ENCODE results near the gene CUBN.

CUBN gene

DNA sequence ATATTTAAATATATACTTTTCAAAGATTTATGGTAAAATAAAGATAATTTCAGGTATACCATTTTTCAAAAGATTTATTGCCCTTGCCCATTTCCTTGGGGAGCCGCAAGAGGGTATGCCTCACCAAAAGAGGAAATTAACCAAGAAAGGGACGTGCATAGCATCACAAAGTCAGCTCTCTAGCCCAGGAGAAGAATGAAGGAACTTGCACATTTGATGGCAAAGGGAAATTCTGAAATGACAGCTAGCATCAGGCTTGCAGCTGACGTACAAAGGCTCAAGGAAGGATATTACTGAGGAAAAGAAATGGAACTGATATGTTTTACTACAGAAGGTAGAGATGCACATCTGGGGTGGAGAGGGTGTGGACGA lies 218.8 kb downstream of the CUBN start:
- no peaks in the 10 kb centered on the region for H3K27me3 ChIP-seq (ENCODE audit: insufficient read depth, insufficient read length)
- H3K36me3 ChIP-seq (ENCODE audit: insufficient read depth, insufficient read length, low read length): no peaks in the 10 kb centered on the region
- no peak overlapping the region for H3K4me3 ChIP-seq (ENCODE audit: insufficient read length, low read depth)
- no peak overlapping the region for H3K9ac ChIP-seq (ENCODE audit: insufficient read length, low read depth)
- TF ChIP-seq SUZ12 (IDR thresholded peaks at IDR 0.05; ENCODE audit: extremely low read depth, insufficient read depth, insufficient read length): no peak
- no peak for TF ChIP-seq YY1 (IDR thresholded peaks at IDR 0.05; ENCODE audit: insufficient read depth, insufficient read length)
- no peak for TF ChIP-seq ZNF274 (IDR thresholded peaks at IDR 0.05; ENCODE audit: low read depth, low read length)
- no peaks in the 10 kb centered on the region for H3K4me1 ChIP-seq (ENCODE audit: insufficient read depth, insufficient read length)
- no peaks in the 10 kb centered on the region for H3K9me3 ChIP-seq (ENCODE audit: insufficient read depth, low read length)
- no peak for DNase-seq (ENCODE audit: low read depth, low spot score)

DNA sequence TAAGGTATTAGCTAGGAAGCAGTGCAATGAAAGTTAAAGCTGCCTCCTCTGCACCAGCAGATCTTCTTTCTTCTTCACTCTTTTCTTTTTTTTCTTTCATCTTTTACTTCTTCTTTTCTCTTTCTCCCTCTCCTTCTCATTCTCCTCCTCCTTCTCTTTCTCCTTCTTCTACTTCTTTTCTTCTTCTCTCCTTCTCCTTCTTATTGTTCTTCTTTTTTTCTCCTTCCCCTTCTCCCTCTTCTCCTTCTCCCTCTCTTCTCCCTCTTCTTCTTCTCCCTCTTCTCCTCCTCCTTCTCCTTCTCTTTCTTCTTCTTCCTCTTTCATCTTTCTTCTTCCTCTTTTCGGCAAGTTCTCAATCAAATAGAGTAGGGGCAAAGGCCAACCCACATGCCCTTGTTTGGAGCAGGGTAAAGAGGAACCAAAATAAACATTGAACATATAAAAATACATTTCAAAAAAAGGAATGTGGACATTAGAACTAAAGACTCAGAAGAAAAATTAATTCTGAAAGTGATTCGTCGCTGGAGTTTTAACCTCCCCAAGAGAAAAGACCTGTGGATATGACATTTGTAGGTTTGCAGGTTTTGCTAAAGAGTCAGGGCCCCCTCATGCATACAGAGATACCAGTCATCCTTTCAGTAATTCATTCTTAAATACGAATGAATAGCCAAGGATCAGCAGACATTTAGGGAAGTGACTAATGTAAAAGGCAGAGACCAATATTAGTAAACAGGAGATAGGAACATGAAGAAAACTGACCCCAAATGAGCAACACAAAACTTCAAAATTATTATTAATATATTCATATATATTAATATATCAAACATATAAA lies 219.4 kb downstream of the CUBN start:
- no peak for DNase-seq (ENCODE audit: low read depth, low spot score)
- no peaks in the 10 kb centered on the region for H3K9me3 ChIP-seq (ENCODE audit: insufficient read depth, low read length)
- no peaks in the 10 kb centered on the region for H3K36me3 ChIP-seq (ENCODE audit: insufficient read depth, insufficient read length, low read length)
- H3K4me1 ChIP-seq (ENCODE audit: insufficient read depth, insufficient read length): no peaks in the 10 kb centered on the region
- TF ChIP-seq YY1 (IDR thresholded peaks at IDR 0.05; ENCODE audit: insufficient read depth, insufficient read length) (no peak), ZNF274 (IDR thresholded peaks at IDR 0.05; ENCODE audit: low read depth, low read length) (no peak), SUZ12 (IDR thresholded peaks at IDR 0.05; ENCODE audit: extremely low read depth, insufficient read depth, insufficient read length) (no peak)
- no peaks in the 10 kb centered on the region for H3K27me3 ChIP-seq (ENCODE audit: insufficient read depth, insufficient read length)
- no peak overlapping the region for H3K4me3 ChIP-seq (ENCODE audit: insufficient read length, low read depth)
- H3K9ac ChIP-seq (ENCODE audit: insufficient read length, low read depth): no peak overlapping the region

DNA sequence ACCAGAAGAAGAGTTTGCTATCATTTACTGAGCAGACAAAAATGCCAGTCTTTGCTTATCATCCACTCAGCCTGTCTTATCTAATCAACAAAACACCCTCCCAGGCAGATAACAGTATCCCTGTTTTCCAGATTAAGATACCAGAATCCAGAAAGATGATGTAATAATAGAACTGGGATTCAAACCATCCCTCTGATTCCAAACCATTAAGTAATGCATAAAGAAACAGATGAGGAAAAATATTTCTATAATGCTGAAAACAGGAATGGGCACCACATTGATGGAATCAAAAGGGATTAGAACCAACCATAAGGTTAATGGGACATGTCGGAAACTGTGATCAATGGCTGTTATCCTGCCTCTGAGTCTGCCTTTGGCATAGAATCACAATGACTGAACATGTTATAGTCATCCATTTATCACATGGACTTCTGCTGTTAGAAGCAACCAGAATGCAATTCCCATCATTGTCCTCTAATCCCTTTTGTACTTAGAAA lies 220.3 kb downstream of the CUBN start:
- Histone ChIP-seq H3K4me1 (ENCODE audit: insufficient read depth, insufficient read length) (no peaks in the 10 kb centered on the region), H3K4me3 (ENCODE audit: insufficient read length, low read depth) (no peak overlapping the region), H3K9ac (ENCODE audit: insufficient read length, low read depth) (no peak overlapping the region), H3K36me3 (ENCODE audit: insufficient read depth, insufficient read length, low read length) (no peaks in the 10 kb centered on the region), H3K27me3 (ENCODE audit: insufficient read depth, insufficient read length) (no peaks in the 10 kb centered on the region), H3K9me3 (ENCODE audit: insufficient read depth, low read length) (no peaks in the 10 kb centered on the region)
- no peak for DNase-seq (ENCODE audit: low read depth, low spot score)
- TF ChIP-seq YY1 (IDR thresholded peaks at IDR 0.05; ENCODE audit: insufficient read depth, insufficient read length): no peak
- no peak for TF ChIP-seq ZNF274 (IDR thresholded peaks at IDR 0.05; ENCODE audit: low read depth, low read length)
- no peak for TF ChIP-seq SUZ12 (IDR thresholded peaks at IDR 0.05; ENCODE audit: extremely low read depth, insufficient read depth, insufficient read length)

DNA sequence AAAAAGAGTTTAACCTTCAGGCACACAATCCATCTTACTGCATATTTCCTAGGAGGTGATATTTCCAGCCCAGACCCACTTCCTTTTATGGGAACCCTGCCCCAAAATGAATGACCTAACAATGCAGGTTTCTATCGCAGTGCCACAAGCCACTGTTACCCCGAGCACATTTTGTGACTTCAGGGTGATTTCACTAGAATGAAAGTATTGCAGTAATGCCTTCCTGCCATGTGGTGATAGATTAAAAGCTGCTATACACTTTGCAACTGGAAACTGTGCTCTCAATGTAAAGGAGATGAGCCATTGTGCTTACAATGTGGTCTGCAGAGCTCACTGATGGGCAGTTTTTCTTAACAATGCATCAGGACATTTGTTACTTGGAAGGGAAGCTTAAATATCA lies 221.9 kb downstream of the CUBN start:
- Histone ChIP-seq H3K4me3 (ENCODE audit: insufficient read length, low read depth) (no peak overlapping the region), H3K4me1 (ENCODE audit: insufficient read depth, insufficient read length) (no peaks in the 10 kb centered on the region), H3K27me3 (ENCODE audit: insufficient read depth, insufficient read length) (no peaks in the 10 kb centered on the region), H3K9me3 (ENCODE audit: insufficient read depth, low read length) (peaks cover 6% of the 10 kb centered on the region; the same call in 1 of the 2 replicates), H3K36me3 (ENCODE audit: insufficient read depth, insufficient read length, low read length) (no peaks in the 10 kb centered on the region), H3K9ac (ENCODE audit: insufficient read length, low read depth) (no peak overlapping the region)
- no peak for DNase-seq (ENCODE audit: low read depth, low spot score)
- no peak for TF ChIP-seq YY1 (IDR thresholded peaks at IDR 0.05; ENCODE audit: insufficient read depth, insufficient read length)

DNA sequence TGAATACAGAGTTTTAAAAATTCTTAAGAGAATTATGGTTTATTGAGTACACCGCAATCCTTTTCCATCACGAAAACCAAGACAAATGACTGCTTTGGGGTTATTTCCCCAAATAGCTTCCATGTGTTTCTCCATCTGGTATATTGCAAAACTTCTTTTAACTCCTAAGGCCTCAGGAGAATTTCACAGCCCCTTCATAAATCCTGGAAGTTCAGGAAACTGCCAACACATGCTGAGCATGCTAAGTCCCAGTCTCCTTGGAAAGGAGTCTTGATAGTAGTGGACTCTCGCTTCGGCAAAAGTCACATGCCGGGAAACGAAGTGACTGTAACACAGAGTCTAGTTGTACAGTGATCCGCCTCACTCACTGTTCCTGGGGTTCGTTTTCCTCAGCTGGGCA lies 224.3 kb downstream of the CUBN start:
- no peaks in the 10 kb centered on the region for H3K27me3 ChIP-seq (ENCODE audit: insufficient read depth, insufficient read length)
- no peak for DNase-seq (ENCODE audit: low read depth, low spot score)
- no peak overlapping the region for H3K9ac ChIP-seq (ENCODE audit: insufficient read length, low read depth)
- TF ChIP-seq YY1 (IDR thresholded peaks at IDR 0.05; ENCODE audit: insufficient read depth, insufficient read length): no peak
- no peaks in the 10 kb centered on the region for H3K4me1 ChIP-seq (ENCODE audit: insufficient read depth, insufficient read length)
- no peak overlapping the region for H3K4me3 ChIP-seq (ENCODE audit: insufficient read length, low read depth)
- H3K36me3 ChIP-seq (ENCODE audit: insufficient read depth, insufficient read length, low read length): no peaks in the 10 kb centered on the region
- H3K9me3 ChIP-seq (ENCODE audit: insufficient read depth, low read length): peaks cover 8% of the 10 kb centered on the region; the same call in 1 of the 2 replicates

DNA sequence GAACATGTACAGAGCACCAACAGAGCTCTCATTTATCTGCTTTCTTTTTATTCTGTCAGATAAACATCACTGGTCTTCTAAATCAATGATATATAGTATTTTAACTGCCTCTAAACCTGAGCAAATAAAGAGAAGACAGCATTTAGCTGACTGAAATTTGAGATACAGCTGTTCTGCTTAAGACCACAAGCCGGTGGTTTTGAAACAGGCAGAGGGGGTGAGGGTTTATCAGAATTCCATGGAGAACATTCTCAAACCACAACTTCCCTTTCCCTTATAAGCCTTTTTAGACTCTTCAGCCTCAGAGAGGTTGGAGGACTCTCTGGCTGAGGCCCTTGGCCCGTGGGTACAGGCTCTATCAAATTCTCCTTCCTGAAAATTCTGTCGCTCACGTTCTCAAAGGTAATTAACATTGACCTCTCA lies 225.0 kb downstream of the CUBN start:
- peaks cover 12% of the 10 kb centered on the region; the same call in 1 of the 2 replicates for H3K9me3 ChIP-seq (ENCODE audit: insufficient read depth, low read length)

DNA sequence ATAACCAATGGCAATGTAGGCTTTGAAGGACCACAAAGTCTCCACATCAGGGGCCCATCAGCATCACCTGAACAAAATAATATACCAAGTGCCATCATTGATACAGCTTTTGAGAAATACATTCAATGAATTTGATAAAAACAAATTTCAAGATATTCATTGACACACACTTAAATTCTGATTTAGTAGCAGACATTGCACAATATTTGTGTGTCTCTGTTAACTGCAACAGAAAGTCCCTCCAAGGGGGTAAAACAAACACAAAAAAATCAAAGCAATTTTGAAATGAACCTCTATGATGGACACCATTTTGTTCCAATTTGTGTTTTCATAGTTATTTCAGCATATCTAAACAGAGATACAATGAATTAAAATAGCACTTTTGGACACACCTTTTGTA lies 225.6 kb downstream of the CUBN start:
- Histone ChIP-seq H3K27me3 (ENCODE audit: insufficient read depth, insufficient read length) (no peaks in the 10 kb centered on the region), H3K4me3 (ENCODE audit: insufficient read length, low read depth) (no peak overlapping the region), H3K9me3 (ENCODE audit: insufficient read depth, low read length) (peaks cover 12% of the 10 kb centered on the region; the same call in 1 of the 2 replicates), H3K36me3 (ENCODE audit: insufficient read depth, insufficient read length, low read length) (no peaks in the 10 kb centered on the region), H3K4me1 (ENCODE audit: insufficient read depth, insufficient read length) (no peaks in the 10 kb centered on the region), H3K9ac (ENCODE audit: insufficient read length, low read depth) (no peak overlapping the region)
- TF ChIP-seq YY1 (IDR thresholded peaks at IDR 0.05; ENCODE audit: insufficient read depth, insufficient read length): no peak
- TF ChIP-seq SUZ12 (IDR thresholded peaks at IDR 0.05; ENCODE audit: extremely low read depth, insufficient read depth, insufficient read length): no peak
- TF ChIP-seq ZNF274 (IDR thresholded peaks at IDR 0.05; ENCODE audit: low read depth, low read length): no peak
- DNase-seq (ENCODE audit: low read depth, low spot score): no peak

More for the DNA sequence above, 225.0 kb downstream of the CUBN start:
- H3K9ac ChIP-seq (ENCODE audit: insufficient read length, low read depth): no peak overlapping the region
- no peak for DNase-seq (ENCODE audit: low read depth, low spot score)
- H3K4me1 ChIP-seq (ENCODE audit: insufficient read depth, insufficient read length): no peaks in the 10 kb centered on the region
- no peaks in the 10 kb centered on the region for H3K36me3 ChIP-seq (ENCODE audit: insufficient read depth, insufficient read length, low read length)
- H3K27me3 ChIP-seq (ENCODE audit: insufficient read depth, insufficient read length): no peaks in the 10 kb centered on the region
- TF ChIP-seq SUZ12 (IDR thresholded peaks at IDR 0.05; ENCODE audit: extremely low read depth, insufficient read depth, insufficient read length) (no peak), YY1 (IDR thresholded peaks at IDR 0.05; ENCODE audit: insufficient read depth, insufficient read length) (no peak), ZNF274 (IDR thresholded peaks at IDR 0.05; ENCODE audit: low read depth, low read length) (no peak)
- H3K4me3 ChIP-seq (ENCODE audit: insufficient read length, low read depth): no peak overlapping the region

Data from NT2/D1 (cell line).